OCI-LY7 (cell line): Measurements from ENCODE around the gene ITGAE. TPM values are rescaled to one million over a fixed set of nuclear protein-coding genes. Genes with fewer than 3 reads are reported as not detected.

ENCODE experiments used
- BruUV-seq: library from RNA; stranded (reverse); fragments of 400-500 nt; replicated peaks from 2 replicates; lab custom pipeline; 2021; lab: Mats Ljungman, UMichigan
- CTCF ChIA-PET: fragments of 300-600 bp; sonication (Branson Sonifier 250); formaldehyde crosslinking; loops from one replicate; lab custom pipeline; 2022; ENCODE audit warnings: antibody characterized with exemption; ENCODE audit not compliant: unreplicated experiment; lab: Charles Lee
- POLR2A ChIA-PET: fragments of 300-600 bp; sonication (Branson Sonifier 250); formaldehyde crosslinking; loops from one replicate; lab custom pipeline; 2022; ENCODE audit warnings: antibody characterized with exemption; lab: Charles Lee
- DNase-seq: peaks from one replicate; pipeline ENCODE4 v3.0.0-alpha.2; 2015; ENCODE audit warnings: low spot score
- H2AFZ ChIP-seq: fragments of 200-600 bp; sonication (generic), shearing (Covaris generic); 2 replicates; pipeline ENCODE4 v1.6.1; 2014; ENCODE audit warnings: mild to moderate bottlenecking, antibody characterized with exemption, low read length, moderate library complexity
- H3K27ac ChIP-seq: fragments of 200-600 bp; sonication (generic); 2 replicates; pipeline ENCODE4 v1.5.1; 2014; ENCODE audit warnings: mixed run types, low read depth, mild to moderate bottlenecking, moderate library complexity, low read length, inconsistent platforms; ENCODE audit not compliant: poor library complexity, severe bottlenecking
- H3K36me3 ChIP-seq: fragments of 200-600 bp; sonication (generic); 2 replicates; pipeline ENCODE4 v1.6.1; 2014; ENCODE audit warnings: mild to moderate bottlenecking, antibody characterized with exemption, low read length, moderate library complexity, mixed read lengths; ENCODE audit not compliant: insufficient read depth
- H3K4me1 ChIP-seq: fragments of 200-600 bp; sonication (generic); 2 replicates; pipeline ENCODE4 v1.5.1; 2014; ENCODE audit warnings: mild to moderate bottlenecking, low read length; ENCODE audit not compliant: insufficient read depth, poor library complexity, severe bottlenecking
- H3K4me2 ChIP-seq: fragments of 200-600 bp; sonication (generic); 2 replicates; pipeline ENCODE4 v1.6.1; 2014; ENCODE audit warnings: mild to moderate bottlenecking, low read length
- H3K4me3 ChIP-seq: fragments of 200-600 bp; sonication (generic); 2 replicates; pipeline ENCODE4 v1.5.1; 2014; ENCODE audit warnings: mild to moderate bottlenecking, low read depth, low read length; ENCODE audit not compliant: poor library complexity, severe bottlenecking
- H3K79me2 ChIP-seq: fragments of 200-600 bp; sonication (generic); 2 replicates; pipeline ENCODE4 v1.6.1; 2016; ENCODE audit warnings: low read depth, mild to moderate bottlenecking, low read length, moderate library complexity, mixed read lengths; ENCODE audit not compliant: insufficient read depth
- H3K9me2 ChIP-seq: fragments of 200-600 bp; sonication (generic); 2 replicates; pipeline ENCODE4 v1.6.1; 2016; ENCODE audit warnings: mild to moderate bottlenecking, low read length, mixed read lengths; ENCODE audit not compliant: insufficient read depth
- H3K9me3 ChIP-seq: fragments of 200-600 bp; sonication (generic); 2 replicates; pipeline ENCODE4 v1.6.1; 2014; ENCODE audit warnings: mild to moderate bottlenecking, mixed run types, low read length, mixed read lengths
- H4K20me1 ChIP-seq: fragments of 200-600 bp; sonication (generic); 2 replicates; pipeline ENCODE4 v1.6.1; 2014; ENCODE audit warnings: mild to moderate bottlenecking, antibody characterized with exemption, low read length, moderate library complexity, mixed read lengths; ENCODE audit not compliant: insufficient read depth
- CTCF ChIP-seq: fragments of 200-600 bp; sonication (generic); conservative IDR thresholded peaks from 2 replicates; pipeline ENCODE4 v1.5.1; 2014; ENCODE audit warnings: mild to moderate bottlenecking, antibody characterized with exemption, low read length, moderate library complexity, mixed read lengths
- EZH2phosphoT487 ChIP-seq: fragments of 200-600 bp; sonication (generic); IDR thresholded peaks from 2 replicates; pipeline ENCODE4 v1.6.1; 2018; ENCODE audit warnings: low read depth, borderline replicate concordance, mild to moderate bottlenecking, mixed run types, antibody characterized with exemption, low read length, moderate library complexity, mixed read lengths
- intact Hi-C: fragments of 100-400 bp; cut with micrococcal nuclease; formaldehyde crosslinking; loops from one replicate; pipeline ENCODE4 v1.10.0; 2022; ENCODE audit not compliant: unreplicated experiment
- total RNA-seq, 2 experiments: library from RNA; depleted of rRNA in 1 of 2; stranded (reverse); fragments of >200 nt in 1 of 2; shearing (Covaris generic) in 1 of 2; gene quantifications; 2 replicates each; pipeline ENCODE4 v1.2.3, GENCODE V29; 2014 to 2022

ITGAE gene
- total RNA-seq, 2 experiments from 2014 or later = 52.2 to 61.2 TPM

DNA sequence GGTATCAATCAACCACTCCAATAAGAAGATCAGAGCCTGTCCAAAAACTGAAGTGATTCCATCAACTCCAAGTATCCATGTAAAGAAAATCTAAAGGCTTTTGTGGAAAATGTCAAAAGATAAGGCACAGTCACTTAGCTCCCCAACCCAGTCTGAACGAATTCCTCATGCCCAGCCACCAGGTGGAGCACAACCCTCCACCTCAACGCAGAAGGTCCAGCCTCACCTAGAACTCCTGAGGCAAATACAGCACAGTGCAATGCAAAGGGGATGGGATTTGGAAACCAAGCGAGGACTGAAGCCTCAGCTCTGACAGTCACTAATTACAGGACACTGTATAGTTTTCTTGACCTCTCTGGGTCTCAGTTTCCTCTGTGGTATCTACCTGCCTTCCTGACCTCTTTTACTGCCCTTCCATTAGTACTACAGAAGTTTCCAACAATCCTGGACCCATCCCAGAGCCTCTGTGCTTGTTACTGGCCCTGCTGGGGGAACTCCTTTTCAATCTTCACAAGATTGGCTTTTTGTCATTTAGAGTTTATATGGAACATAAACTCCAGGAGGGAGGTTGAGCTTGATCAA lies 43.0 kb upstream of the ITGAE start:
- Histone ChIP-seq H4K20me1 (no peaks in the 10 kb centered on the region), H2AFZ (no peak overlapping the region), H3K27ac (no peak overlapping the region), H3K4me2 (no peak overlapping the region), H3K79me2 (peaks cover 25% of the 10 kb centered on the region; the same call in 1 of the 2 replicates), H3K4me1 (peaks cover 14% of the 10 kb centered on the region), H3K4me3 (no peak overlapping the region), H3K9me3 (no peaks in the 10 kb centered on the region), H3K9me2 (no peaks in the 10 kb centered on the region), H3K36me3 (peaks cover 50% of the 10 kb centered on the region)
- peak; percentile 72 for DNase-seq
- ChIA-PET CTCF (interaction anchor here (1.0 to 1.4 kb wide), 2 partner anchors 121 to 133 kb away, joined by 3 read pairs; no protein-coding TSS in a partner anchor), POLR2A (interaction anchor here (0.6 to 1.4 kb wide), 3 partner anchors 72 to 766 kb away, joined by 3 to 4 read pairs (median 3); partner anchors contain the start of gene P2RX1)
- BruUV-seq = TSS peak; percentile 9
- intact Hi-C loops = no loop called here
- no peak for TF ChIP-seq EZH2phosphoT487
- peak; percentile 94 for TF ChIP-seq CTCF

DNA sequence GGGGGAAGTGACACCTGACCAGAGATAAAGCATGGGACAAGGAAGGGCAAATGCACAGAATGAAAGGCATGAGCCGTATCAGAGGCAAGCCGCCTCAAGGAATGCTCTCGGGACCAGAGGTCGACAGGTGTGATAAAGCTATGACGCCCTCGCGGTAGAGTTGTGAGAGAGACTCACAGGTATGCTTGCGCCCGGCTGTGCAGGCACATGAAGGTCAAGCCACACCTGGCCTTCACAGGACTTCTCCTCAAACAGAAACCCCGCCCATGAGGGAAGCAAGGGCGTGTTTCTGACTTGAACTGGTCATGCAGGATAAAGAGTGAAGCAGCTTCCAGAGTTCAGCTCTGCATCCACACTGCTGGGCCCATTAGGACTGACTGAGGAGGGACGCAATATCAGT lies 37.2 kb upstream of the ITGAE start:
- Histone ChIP-seq H3K79me2 (peaks cover under 1% of the 10 kb centered on the region; the same call in 1 of the 2 replicates), H3K4me2 (no peak overlapping the region)

More for the DNA sequence above, 37.2 kb upstream of the ITGAE start:
- Histone ChIP-seq H3K27ac (no peak overlapping the region), H4K20me1 (no peaks in the 10 kb centered on the region), H3K9me3 (no peaks in the 10 kb centered on the region), H3K4me1 (no peaks in the 10 kb centered on the region), H3K9me2 (no peaks in the 10 kb centered on the region), H3K36me3 (peaks cover 89% of the 10 kb centered on the region), H2AFZ (no peak overlapping the region), H3K4me3 (no peak overlapping the region)
- CTCF ChIA-PET = interaction anchor here (0.5 kb wide), 1 partner anchor 74 kb away, joined by 5 read pairs; no protein-coding TSS in a partner anchor
- no peak for DNase-seq
- POLR2A ChIA-PET = interaction anchor here (0.8 to 1.6 kb wide), 3 partner anchors 11 to 143 kb away, joined by 3 read pairs; partner anchors contain the start of gene P2RX5
- intact Hi-C loops = no loop called here
- no TSS peak for BruUV-seq
- TF ChIP-seq CTCF (no peak), EZH2phosphoT487 (no peak)
